Colonic mucosa (tissue), 4 donors: ENCODE results near the gene SFRP5. TPM values are rescaled to one million over a fixed set of nuclear protein-coding genes. Genes with fewer than 3 reads are reported as not detected.

Experiments used
- DNase-seq: peaks from one replicate; pipeline ENCODE4 v3.0.0-alpha.2; 2020
- H3K27ac ChIP-seq: fragments of 200-600 bp; one replicate; pipeline ENCODE4 v1.8.0; 2021
- H3K27me3 ChIP-seq: fragments of 200-600 bp; one replicate; pipeline ENCODE4 v1.8.0; 2021
- H3K36me3 ChIP-seq: fragments of 200-600 bp; one replicate; pipeline ENCODE4 v1.8.0; 2021
- H3K4me1 ChIP-seq: fragments of 200-600 bp; one replicate; pipeline ENCODE4 v1.8.0; 2021; ENCODE audit warnings: mild to moderate bottlenecking
- H3K4me3 ChIP-seq: fragments of 200-600 bp; one replicate; pipeline ENCODE4 v1.8.0; 2021
- H3K9ac ChIP-seq, 2 donors: one replicate each; pipeline ENCODE4 v1.7.0; 2013; ENCODE audit warnings: control low read depth in 2 of 2, low read depth in 2 of 2, low read length in 2 of 2
- H3K9me3 ChIP-seq: fragments of 200-600 bp; one replicate; pipeline ENCODE4 v1.8.0; 2021
- intact Hi-C: fragments of 100-400 bp; cut with DNase I; formaldehyde crosslinking; loops from one replicate; pipeline ENCODE4 v1.14.1; 2022
- total RNA-seq, 2 donors: library from RNA; stranded (reverse); fragmentation: NEBNext Ultra II Directional in 1 of 2; extraction: Animal tissue kit (Norgen Biotek cat#: 25700) in 1 of 2; gene quantifications; one replicate each; pipeline ENCODE4 v1.2.1, GENCODE V29; 2021
- TF ChIP-seq, protein P1 (sequence below): fragments of 200-600 bp; IDR thresholded peaks from one replicate; pipeline ENCODE4 v1.8.0; 2022; ENCODE audit warnings: antibody characterized with exemption, mild to moderate bottlenecking
- donor health status: healthy.
- donor health status: DM: no; HTN: no; CAD: no.
- donor health status: DM: no; HTN: no; CAD: no.

SFRP5 gene, protein sequence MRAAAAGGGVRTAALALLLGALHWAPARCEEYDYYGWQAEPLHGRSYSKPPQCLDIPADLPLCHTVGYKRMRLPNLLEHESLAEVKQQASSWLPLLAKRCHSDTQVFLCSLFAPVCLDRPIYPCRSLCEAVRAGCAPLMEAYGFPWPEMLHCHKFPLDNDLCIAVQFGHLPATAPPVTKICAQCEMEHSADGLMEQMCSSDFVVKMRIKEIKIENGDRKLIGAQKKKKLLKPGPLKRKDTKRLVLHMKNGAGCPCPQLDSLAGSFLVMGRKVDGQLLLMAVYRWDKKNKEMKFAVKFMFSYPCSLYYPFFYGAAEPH
- 1 to 10 TPM in 1 of 2 donors, under 1 TPM in 1; 0.57 to 1.2 TPM for total RNA-seq

DNA sequence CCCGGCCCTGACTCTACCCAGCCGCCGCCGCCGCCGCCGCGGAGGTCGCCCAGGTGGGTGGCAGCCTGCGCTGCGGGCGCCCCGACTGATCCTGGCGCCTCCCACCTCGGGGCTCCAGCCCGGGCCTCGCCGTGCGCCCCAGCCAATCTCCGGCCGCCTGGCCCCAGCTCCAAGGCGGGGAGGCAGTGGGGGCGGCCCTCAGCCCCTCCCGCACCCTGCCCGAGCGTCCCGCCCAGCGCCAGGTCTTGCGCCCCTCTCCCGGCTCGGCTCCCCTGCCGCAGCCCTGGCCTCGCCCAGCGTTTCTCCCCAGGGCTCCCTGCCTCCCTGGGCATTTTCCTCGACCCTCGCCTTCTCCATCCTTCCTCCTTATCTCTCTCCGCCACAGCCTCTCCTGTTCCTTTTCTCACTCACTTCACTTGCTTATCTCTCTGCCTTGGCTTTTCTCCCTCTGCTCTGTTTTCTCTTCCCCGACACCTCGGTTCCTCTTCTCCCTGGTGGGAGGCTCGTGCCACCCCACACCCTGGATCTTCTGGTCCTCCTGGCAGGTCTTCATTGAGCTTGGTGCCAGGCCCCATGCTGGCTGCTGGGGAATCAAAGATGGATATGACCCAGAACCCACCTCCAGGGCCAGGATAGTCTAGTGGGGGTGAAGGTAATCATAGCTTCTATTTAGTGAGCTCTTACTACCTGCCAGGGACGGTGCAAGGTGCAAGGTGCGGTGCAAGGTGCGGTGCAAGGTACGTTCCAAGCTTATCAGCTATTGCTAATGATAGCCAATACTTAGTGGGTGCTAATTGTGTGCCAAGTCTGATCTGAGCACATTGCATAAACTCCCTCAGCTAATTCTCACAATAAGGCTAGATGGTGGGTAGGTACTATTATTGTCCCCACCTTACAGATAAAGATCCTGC, at the start of gene SFRP5:
TSS of gene SFRP5 (minus strand) at position 87 of the 911 bp plus-strand sequence. CDS start 166 bp downstream, outside the sequence.
- H3K27ac ChIP-seq, result no peak within 1 kb of the TSS
- TF ChIP-seq, protein P1, sequence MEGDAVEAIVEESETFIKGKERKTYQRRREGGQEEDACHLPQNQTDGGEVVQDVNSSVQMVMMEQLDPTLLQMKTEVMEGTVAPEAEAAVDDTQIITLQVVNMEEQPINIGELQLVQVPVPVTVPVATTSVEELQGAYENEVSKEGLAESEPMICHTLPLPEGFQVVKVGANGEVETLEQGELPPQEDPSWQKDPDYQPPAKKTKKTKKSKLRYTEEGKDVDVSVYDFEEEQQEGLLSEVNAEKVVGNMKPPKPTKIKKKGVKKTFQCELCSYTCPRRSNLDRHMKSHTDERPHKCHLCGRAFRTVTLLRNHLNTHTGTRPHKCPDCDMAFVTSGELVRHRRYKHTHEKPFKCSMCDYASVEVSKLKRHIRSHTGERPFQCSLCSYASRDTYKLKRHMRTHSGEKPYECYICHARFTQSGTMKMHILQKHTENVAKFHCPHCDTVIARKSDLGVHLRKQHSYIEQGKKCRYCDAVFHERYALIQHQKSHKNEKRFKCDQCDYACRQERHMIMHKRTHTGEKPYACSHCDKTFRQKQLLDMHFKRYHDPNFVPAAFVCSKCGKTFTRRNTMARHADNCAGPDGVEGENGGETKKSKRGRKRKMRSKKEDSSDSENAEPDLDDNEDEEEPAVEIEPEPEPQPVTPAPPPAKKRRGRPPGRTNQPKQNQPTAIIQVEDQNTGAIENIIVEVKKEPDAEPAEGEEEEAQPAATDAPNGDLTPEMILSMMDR, result no peak
- no peaks in the 10 kb centered on the region for H3K9me3 ChIP-seq
- no peak within 1 kb of the TSS for H3K4me3 ChIP-seq
- intact Hi-C loops, result no loop called here
- peaks cover 34% of the 10 kb centered on the region for H3K27me3 ChIP-seq
- no peak within 1 kb of the TSS for H3K9ac ChIP-seq
- no peak for DNase-seq
- no peaks in the 10 kb centered on the region for H3K36me3 ChIP-seq
- no peaks in the 10 kb centered on the region for H3K4me1 ChIP-seq

DNA sequence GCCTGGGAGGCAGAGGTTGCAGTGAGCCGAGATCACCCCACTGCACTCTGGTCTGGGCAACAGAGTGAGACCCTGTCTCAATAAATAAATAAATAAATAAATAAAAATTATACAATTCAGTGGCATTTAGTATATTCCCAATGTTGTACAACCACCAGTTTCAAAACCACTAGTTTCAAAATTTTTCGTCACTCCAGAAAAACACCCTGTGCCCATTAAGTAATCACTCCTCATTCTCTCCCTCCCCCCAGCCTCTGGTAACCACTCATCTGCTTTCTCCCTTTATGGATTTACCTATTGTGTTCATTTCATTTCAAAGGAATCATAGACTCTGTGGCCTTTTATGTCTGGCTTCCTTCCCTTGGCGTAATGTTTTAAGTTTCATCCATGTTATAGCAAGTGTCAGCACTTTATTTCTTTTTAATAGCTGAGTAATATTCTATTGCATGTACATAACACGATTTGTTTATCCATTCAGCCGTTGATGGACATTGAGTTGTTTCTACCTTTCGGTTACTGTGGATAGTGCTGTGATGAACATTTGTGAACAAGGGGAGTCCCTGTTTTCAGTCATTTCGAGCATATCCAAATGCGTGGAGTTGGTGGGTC, 48.4 kb upstream of the SFRP5 start:
- H3K9ac ChIP-seq, result no peak overlapping the region
- no peak overlapping the region for H3K27ac ChIP-seq
- no peaks in the 10 kb centered on the region for H3K27me3 ChIP-seq
- H3K4me3 ChIP-seq, result no peak overlapping the region
- H3K36me3 ChIP-seq, result no peaks in the 10 kb centered on the region
- H3K4me1 ChIP-seq, result no peaks in the 10 kb centered on the region
- TF ChIP-seq, protein P1, result no peak
- intact Hi-C loops, result no loop called here
- no peak for DNase-seq
- no peaks in the 10 kb centered on the region for H3K9me3 ChIP-seq

DNA sequence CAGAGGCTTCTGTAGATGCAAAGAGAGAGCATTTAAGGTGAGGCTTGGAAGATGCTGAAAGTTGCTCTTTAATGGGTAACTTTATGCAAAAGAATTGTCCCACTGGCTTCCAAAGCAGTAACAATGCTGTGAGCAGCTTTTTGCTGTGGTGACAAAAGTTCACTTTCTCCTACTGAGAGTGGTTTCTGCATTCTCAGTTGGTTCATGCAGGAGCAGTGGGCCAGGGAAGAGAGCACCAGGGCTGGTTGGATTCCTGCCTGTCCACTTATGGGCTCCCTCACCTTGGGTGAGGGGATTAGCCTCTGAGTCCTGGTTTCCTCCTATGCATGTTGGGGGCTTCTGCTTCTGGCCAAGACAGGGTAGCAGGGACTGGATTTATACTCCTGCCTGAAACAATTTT, 46.8 kb upstream of the SFRP5 start:
- H3K27me3 ChIP-seq, result no peaks in the 10 kb centered on the region
- intact Hi-C loops, result no loop called here
- no peaks in the 10 kb centered on the region for H3K36me3 ChIP-seq
- TF ChIP-seq, protein P1, result no peak
- no peaks in the 10 kb centered on the region for H3K9me3 ChIP-seq
- H3K4me1 ChIP-seq, result no peaks in the 10 kb centered on the region
- DNase-seq, result no peak
- H3K27ac ChIP-seq, result no peak overlapping the region
- no peak overlapping the region for H3K9ac ChIP-seq
- no peak overlapping the region for H3K4me3 ChIP-seq

DNA sequence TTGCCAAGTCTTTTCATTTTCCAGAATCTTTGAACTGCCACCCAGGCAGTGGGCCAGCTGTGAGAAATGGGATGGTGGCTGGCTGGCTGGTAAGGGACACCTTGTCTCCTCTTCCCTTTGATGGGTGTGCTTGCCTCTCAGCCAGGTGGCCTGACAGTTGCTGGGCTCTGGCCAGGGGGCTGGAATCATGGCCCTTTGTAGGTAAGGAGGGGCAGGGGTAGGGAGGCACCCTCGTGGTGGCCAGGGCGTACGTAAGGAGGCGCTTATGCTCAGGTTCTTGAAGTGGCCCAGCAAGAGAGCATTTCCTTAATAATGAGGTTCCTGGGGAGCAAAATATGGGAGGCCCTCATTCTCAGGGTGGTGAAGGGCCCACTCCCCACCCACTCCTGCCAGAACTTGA, 44.8 kb upstream of the SFRP5 start:
- Histone ChIP-seq H3K36me3 (no peaks in the 10 kb centered on the region), H3K9ac (no peak overlapping the region), H3K4me1 (no peaks in the 10 kb centered on the region), H3K9me3 (no peaks in the 10 kb centered on the region), H3K27ac (no peak overlapping the region), H3K4me3 (no peak overlapping the region), H3K27me3 (no peaks in the 10 kb centered on the region)
- DNase-seq, result no peak
- TF ChIP-seq, protein P1, result no peak
- intact Hi-C loops, result no loop called here

DNA sequence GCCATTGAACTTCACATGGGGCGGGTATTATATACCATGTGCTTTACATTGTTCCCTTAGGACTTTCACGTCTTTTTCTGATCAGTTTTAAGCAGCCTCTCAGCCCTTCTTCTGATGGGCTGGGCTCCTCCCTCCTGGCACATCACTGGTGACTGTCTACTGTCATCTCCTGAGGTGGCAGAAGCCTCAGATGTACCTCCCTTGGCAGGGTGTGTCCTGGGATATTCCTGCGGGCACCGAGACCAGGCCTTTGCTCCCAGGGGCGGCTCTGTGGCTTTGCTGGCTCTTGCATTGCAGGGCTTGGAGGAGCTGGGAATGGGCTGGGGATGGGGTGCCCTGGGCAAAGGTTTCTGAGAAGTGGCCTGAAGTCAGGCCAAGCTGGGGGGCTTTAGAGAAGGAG, 43.2 kb upstream of the SFRP5 start:
- Histone ChIP-seq H3K4me3 (no peak overlapping the region), H3K27me3 (no peaks in the 10 kb centered on the region), H3K9me3 (no peaks in the 10 kb centered on the region), H3K9ac (no peak overlapping the region), H3K36me3 (no peaks in the 10 kb centered on the region), H3K27ac (no peak overlapping the region), H3K4me1 (no peaks in the 10 kb centered on the region)
- intact Hi-C loops, result no loop called here
- TF ChIP-seq, protein P1, result no peak
- DNase-seq, result no peak
